ENCODE data around the gene GRHL3. TPM values are rescaled to one million over a fixed set of nuclear protein-coding genes. Genes with fewer than 3 reads are reported as not detected.

The GRHL3 gene
- polyA plus RNA-seq, 3 donors = 0.03 TPM; not detected in 2

GRCh38 chr1:24369199-24369598, 50.0 kb downstream of the GRHL3 start:
- Histone ChIP-seq H3K79me2 (ENCODE audit: insufficient read depth, low read length) (no peaks in the 10 kb centered on the region), H3K4me3 (replicated peaks in 1 of 3; ENCODE audit: low read depth in 2 of 3, low read length in 3 of 3) (no peak overlapping the region), H3K9ac (ENCODE audit: insufficient read depth, low read length, poor library complexity, severe bottlenecking) (no peak overlapping the region), H4K20me1 (ENCODE audit: insufficient read depth, low read length) (no peaks in the 10 kb centered on the region), H2AFZ (ENCODE audit: insufficient read depth, low read depth, low read length, poor library complexity, severe bottlenecking) (no peak overlapping the region), H3K9me3 (replicated peaks in 1 of 2; ENCODE audit: control insufficient read depth in 1 of 2, insufficient read depth in 1 of 2, low read length in 2 of 2) (no peaks in the 10 kb centered on the region), H3K4me1 (ENCODE audit: control insufficient read depth in 1 of 2, insufficient read depth in 2 of 2, low read length in 2 of 2) (peaks cover 13 to 15% of the 10 kb centered on the region in 2 donors), H3K27me3 (ENCODE audit: control insufficient read depth in 2 of 2, insufficient read depth in 2 of 2, low read length in 2 of 2) (no peaks in the 10 kb centered on the region), H3K27ac (ENCODE audit: low read depth in 1 of 2, low read length in 2 of 2) (no peak overlapping the region), H3K4me2 (replicated peaks; ENCODE audit: extremely low read depth, low read length, poor library complexity, severe bottlenecking) (no peak overlapping the region), H3K36me3 (replicated peaks in 1 of 2; ENCODE audit: control insufficient read depth in 1 of 2, insufficient read depth in 2 of 2, low read length in 2 of 2) (no peaks in the 10 kb centered on the region)
- no peak overlapping the region for H3K4me3 Mint-ChIP-seq
- no peak for DNase-seq
- intact Hi-C loops (cut with micrococcal nuclease) = no loop called here
- H3K27ac Mint-ChIP-seq = no peak overlapping the region
- no peaks in the 10 kb centered on the region for H3K9me3 Mint-ChIP-seq
- peaks cover 15% of the 10 kb centered on the region for H3K4me1 Mint-ChIP-seq
- 100% methylated on average over 2 of the region's 4 CpGs for WGBS (ENCODE audit: insufficient coverage)
- peaks cover 0 to 3% (median 0%) of the 10 kb centered on the region in 3 donors for H3K27me3 Mint-ChIP-seq (ENCODE audit: low read depth in 3 of 3)
- H3K36me3 Mint-ChIP-seq = peaks cover 0 to 2% of the 10 kb centered on the region in 2 donors
- TF ChIP-seq, protein P1, sequence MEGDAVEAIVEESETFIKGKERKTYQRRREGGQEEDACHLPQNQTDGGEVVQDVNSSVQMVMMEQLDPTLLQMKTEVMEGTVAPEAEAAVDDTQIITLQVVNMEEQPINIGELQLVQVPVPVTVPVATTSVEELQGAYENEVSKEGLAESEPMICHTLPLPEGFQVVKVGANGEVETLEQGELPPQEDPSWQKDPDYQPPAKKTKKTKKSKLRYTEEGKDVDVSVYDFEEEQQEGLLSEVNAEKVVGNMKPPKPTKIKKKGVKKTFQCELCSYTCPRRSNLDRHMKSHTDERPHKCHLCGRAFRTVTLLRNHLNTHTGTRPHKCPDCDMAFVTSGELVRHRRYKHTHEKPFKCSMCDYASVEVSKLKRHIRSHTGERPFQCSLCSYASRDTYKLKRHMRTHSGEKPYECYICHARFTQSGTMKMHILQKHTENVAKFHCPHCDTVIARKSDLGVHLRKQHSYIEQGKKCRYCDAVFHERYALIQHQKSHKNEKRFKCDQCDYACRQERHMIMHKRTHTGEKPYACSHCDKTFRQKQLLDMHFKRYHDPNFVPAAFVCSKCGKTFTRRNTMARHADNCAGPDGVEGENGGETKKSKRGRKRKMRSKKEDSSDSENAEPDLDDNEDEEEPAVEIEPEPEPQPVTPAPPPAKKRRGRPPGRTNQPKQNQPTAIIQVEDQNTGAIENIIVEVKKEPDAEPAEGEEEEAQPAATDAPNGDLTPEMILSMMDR (IDR thresholded peaks at IDR 0.05) = no peak

GRCh38 chr1:24369801-24370200, 50.6 kb downstream of the GRHL3 start:
- H3K79me2 ChIP-seq (ENCODE audit: insufficient read depth, low read length) = no peaks in the 10 kb centered on the region
- no peaks in the 10 kb centered on the region for H3K27me3 ChIP-seq (ENCODE audit: control insufficient read depth in 2 of 2, insufficient read depth in 2 of 2, low read length in 2 of 2)
- H3K4me2 ChIP-seq (replicated peaks; ENCODE audit: extremely low read depth, low read length, poor library complexity, severe bottlenecking) = no peak overlapping the region
- peaks cover 0 to 3% (median 0%) of the 10 kb centered on the region in 3 donors for H3K27me3 Mint-ChIP-seq (ENCODE audit: low read depth in 3 of 3)
- no CpG with 5 or more reads among the region's 4 CpGs for WGBS (ENCODE audit: insufficient coverage)
- H3K27ac ChIP-seq (ENCODE audit: low read depth in 1 of 2, low read length in 2 of 2) = no peak overlapping the region
- TF ChIP-seq, protein P1 (IDR thresholded peaks at IDR 0.05) = no peak
- peaks cover 13% of the 10 kb centered on the region for H3K4me1 Mint-ChIP-seq
- no peaks in the 10 kb centered on the region for H4K20me1 ChIP-seq (ENCODE audit: insufficient read depth, low read length)
- intact Hi-C loops (cut with micrococcal nuclease) = no loop called here
- H3K9ac ChIP-seq (ENCODE audit: insufficient read depth, low read length, poor library complexity, severe bottlenecking) = no peak overlapping the region
- H3K9me3 ChIP-seq (replicated peaks in 1 of 2; ENCODE audit: control insufficient read depth in 1 of 2, insufficient read depth in 1 of 2, low read length in 2 of 2) = no peaks in the 10 kb centered on the region
- DNase-seq = no peak
- peaks cover 0 to 2% of the 10 kb centered on the region in 2 donors for H3K36me3 Mint-ChIP-seq
- peaks cover 11 to 12% of the 10 kb centered on the region in 2 donors for H3K4me1 ChIP-seq (ENCODE audit: control insufficient read depth in 1 of 2, insufficient read depth in 2 of 2, low read length in 2 of 2)
- no peak overlapping the region for H3K4me3 Mint-ChIP-seq
- H3K4me3 ChIP-seq (replicated peaks in 1 of 3; ENCODE audit: low read depth in 2 of 3, low read length in 3 of 3) = no peak overlapping the region
- no peaks in the 10 kb centered on the region for H3K36me3 ChIP-seq (replicated peaks in 1 of 2; ENCODE audit: control insufficient read depth in 1 of 2, insufficient read depth in 2 of 2, low read length in 2 of 2)
- no peaks in the 10 kb centered on the region for H3K9me3 Mint-ChIP-seq
- H2AFZ ChIP-seq (ENCODE audit: insufficient read depth, low read depth, low read length, poor library complexity, severe bottlenecking) = no peak overlapping the region
- peak overlapping the region in 1 of 7 donors; percentile 30 for H3K27ac Mint-ChIP-seq
